Measurements from ENCODE around the gene MORN4.
"Not testable (repeated sequence)": the region's sequence is repeated elsewhere in the genome, so short reads cannot be mapped to it uniquely, and the experiment has no call there.

Gene MORN4

DNA sequence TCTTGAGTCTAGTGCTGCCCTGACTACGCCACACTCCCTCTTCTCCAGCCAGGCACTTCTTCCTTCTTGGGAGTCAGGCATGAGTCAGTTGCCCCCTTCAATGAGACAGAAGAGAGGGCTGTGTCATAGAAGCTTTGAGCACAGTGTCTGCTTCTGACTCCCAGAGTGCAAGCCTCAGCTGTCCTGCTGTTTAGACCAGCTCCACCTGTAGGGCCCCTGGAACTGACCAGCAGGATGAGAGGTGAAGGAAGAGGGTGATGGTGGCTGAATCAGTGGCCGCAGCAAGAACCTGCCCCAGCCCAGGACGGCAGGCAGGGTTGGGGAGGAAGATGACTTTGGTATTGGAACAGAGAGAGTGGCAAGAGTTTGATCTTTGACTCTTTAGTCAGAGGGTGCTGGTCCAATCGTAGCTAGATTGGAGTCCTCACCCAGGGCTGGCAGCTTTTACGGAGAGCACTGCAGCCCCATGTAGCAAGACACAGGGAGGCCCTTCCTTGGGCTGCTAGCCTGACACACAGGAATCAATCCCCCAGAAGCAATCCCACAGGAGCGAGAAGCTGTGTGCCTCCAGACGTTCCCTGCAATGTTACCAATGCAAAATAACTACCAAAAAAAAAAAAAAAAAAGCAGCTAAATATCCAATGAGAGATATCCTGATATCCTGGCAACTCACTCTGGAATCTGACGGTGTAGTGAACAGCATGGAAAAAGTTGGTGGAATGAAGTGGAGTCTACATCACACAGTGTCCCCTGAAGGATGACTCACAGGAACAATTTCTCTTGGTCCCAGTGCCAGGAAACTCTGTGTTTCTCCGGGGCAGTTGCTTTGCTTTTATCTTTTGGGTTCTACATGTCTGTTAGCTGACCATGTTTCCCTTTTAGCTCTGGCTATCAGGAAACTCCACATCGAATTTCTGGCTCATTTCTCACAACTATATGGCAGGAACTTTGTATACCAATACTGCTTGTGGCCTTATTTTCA is 36.9 kb downstream of the MORN4 start:
- DNase-seq: no peak

DNA sequence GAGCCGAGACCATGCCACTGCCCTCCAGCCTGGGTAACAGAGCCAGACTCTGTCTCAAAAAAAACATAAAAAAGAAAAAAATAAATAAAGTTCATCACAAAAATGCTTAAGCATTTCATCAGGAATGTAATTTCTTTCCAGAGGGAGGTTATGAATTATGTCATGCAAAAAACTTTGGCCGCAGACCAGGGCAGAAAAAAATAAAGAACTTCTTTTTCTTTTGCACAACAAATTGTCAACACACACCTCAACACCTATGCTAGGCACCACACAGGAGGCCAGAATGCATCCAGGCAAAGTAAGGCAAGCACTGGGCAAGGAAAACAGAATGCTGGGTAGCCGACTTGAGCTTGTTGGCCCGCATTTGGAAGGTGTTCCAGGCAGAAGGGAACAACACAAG is 39.9 kb downstream of the MORN4 start:
- DNase-seq: no peak

DNA sequence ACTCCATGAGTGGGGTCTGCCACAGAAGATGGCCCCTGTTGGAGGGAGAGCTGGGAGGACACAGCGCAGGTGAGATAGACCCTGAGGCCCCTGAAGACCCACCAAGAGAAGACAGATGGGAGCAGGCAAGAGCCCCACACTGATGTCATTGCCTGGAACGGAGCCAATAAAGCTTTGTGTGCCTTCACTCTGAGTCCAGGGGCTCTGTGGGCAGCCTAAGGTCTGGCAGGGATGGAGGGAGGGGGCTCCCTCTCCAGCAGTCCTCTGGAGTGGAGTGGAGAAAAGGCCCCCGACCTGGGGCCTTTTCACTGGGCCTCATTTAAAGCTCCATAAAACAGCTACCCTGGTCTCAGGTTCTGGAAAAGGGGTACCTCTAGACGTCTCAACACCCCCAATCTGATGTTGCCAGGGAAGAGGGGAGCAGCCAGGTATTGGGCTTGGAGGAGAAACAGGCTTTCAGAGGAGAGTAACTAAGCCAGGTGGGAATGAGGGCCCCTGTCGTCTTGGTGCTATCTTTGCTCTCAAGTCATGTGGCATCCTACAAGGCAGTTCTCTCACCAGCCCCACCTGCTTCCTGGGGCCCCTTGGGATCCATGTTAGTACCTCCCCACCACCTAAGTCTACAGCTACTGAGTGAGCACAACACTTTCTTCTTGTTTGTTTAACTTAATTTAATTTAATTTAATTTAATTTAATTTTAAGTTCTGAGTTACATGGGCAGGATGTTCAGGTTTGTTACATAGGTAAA is 42.4 kb downstream of the MORN4 start:
- DNase-seq: no peak

DNA sequence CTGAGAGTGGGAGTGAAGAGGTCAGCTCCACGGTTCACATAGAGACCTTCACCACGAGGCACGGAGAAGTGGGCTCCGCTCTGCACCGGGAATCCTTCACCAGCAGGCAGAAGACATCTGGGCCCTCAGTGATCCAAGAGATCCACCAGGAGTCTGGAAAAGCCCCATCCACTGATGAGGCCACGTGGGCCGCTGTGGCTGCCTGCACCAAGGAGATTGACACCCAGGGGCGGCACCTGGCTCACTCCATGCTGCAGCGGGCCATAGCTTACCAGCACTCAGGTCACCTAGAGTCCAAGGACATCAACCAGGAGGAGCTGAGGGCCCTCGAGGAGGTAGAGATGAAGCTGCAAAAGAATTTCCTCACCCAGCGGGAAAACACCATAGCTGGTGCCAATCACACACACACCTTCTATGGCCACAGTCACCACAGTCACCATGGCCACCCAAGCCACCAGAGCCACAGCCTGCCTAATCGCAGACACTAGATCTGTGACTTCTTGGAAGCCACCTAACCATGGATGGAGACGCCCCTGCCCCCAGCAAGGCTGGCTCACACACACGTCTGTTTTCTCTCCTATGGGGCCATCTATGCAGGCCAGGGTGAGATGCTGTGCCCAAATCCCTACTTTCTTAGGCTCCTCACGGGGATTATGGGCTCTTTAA is 43.1 kb downstream of the MORN4 start:
- no peak for DNase-seq

DNA sequence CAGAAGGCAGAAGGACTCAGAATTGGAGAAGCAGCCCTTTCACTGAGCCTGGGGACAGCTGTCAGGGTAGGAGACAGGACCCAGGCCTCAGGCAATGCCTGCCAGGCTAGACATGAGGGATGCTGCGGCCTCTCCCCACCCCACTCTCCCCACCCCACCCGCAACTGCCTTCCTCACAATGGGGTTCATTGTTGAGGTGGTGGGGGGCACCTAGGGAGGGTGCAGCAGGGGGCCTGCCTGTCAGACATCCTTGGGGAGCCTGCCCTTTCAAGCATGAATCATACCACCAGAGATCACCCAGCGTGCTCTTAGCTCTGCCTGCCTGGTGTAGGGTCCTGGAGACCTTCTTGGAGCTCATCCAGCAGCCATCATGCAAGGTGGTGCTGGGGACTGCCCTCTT is 43.8 kb downstream of the MORN4 start, which contains the start of gene C10orf62:
C10orf62 (plus strand) TSS at position 243 of the 400 bp plus-strand sequence. CDS start 177 bp downstream, outside the sequence.
- DNase-seq: no peak

DNA sequence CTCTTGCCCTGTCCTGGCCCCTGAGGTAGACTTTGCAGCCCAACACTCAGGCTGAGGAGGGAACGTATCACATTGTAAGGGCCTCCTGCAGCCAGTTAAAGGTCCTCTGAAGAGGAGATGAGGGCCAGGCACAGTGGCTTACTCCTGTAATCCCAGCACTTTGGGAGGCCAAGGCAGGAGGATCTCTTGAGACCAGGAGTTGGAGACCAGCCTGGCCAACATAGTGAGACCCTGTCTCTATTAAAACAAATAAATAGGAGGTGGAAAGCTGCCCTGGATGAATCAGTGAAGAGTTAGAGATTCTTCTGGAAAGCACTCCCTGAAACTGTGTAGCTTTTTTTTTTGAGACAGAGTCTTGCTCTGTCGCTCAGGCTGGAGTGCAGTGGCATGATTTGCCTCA is 46.1 kb downstream of the MORN4 start:
- no peak for DNase-seq

DNA sequence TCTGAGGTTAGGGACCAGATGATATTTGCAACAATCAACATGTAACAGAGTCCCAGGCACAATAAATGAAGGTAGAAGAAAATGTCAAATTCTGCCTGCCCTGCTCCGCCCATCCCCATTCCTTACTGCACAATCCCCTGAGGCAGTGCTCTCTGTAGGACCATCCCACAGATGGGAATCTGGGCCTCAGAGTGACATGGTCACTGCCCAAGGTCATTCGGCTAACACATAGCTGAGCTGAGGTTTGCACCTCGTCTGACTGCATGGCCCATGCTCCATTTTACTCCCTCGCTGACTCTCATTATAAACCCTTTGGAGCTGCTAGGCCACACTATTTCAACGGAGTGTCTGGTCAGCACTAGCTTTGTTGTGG is 47.9 kb downstream of the MORN4 start:
- DNase-seq: no peak

DNA sequence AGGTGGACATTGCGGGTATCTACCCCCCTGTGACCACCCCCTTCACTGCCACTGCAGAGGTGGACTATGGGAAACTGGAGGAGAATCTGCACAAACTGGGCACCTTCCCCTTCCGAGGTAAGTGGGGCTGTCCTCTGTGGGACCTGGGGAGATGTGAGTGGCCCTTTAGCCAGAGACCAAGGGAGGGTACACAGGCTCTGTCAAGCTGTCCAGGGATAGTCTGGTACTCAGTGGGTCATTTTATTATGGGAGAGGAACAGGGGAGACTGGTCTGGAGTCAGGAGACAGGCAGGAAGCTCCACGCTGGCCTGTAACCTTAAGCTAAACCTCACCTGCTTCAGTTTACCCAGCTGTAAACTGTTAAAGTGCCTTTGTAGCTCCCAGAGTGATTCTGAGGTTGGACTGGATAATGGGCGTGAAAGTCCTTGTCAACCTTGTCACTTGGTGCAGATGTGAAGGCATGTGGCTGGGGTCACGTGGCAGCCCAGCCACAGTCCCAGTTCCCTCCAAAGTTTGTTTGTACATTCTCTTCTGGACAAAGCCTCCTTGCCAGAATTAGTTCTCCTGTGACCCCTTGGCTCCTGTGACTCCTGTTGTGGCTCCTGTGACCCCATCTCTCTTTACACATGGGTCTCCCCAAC is 48.4 kb downstream of the MORN4 start:
- DNase-seq: no peak

DNA sequence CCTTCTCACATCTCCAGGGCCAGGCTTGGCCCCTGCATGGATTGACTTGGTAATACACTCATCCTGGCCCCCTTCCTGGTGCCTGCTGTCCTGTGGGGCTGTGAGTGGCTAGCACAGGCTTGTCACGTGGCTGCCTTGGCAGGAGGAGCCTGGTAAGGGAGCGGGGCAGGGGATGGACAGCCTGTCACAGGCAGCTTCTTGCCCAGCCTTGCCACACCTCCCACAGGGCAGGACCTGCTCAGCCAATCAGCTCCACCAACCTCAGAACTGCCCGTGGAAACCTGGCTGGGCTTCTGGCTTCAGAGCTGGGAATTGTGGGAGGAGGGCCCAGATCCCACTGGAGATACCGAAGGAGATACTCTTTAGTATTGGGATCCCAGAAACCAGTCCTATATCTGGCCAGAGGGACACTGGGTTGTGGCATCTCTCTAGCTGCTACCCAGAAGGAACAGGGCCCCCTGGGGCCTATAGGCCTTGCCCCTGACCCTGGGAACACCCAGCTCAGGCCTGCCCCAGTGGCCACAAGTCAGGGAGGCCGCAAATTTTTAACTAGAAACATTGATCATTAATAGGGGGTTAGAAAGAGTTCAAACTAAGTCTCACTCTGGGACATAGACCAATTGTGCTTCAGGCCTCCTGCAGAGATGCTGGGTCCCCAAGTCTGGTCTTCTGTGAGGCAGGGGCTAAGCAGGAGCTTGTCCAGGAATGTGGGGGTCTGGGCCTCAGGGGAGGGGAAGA is 49.1 kb downstream of the MORN4 start, which contains the start of gene HOGA1:
HOGA1 (plus strand) TSS at position 330 of the 738 bp plus-strand sequence; CDS start at position 645, 315 bp downstream.
- no peak for DNase-seq

DNA sequence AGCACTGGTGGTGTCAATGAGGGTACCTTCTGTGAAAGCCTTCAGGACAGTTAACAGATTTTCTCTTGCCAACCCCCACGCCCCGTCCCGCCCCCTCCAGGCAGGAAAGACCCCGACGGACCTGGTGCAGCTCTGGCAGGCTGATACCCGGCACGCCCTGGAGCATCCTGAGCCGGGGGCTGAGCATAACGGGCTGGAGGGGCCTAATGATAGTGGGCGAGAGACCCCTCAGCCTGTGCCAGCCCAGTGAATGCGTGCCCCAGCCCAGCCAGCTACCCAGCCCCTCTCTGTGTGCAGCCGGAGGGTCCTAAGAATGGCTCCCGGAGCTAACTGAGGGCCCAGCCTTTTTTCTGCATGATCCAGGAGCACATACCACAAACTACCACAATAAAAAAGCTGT is 49.8 kb downstream of the MORN4 start:
- DNase-seq: no peak

DNA sequence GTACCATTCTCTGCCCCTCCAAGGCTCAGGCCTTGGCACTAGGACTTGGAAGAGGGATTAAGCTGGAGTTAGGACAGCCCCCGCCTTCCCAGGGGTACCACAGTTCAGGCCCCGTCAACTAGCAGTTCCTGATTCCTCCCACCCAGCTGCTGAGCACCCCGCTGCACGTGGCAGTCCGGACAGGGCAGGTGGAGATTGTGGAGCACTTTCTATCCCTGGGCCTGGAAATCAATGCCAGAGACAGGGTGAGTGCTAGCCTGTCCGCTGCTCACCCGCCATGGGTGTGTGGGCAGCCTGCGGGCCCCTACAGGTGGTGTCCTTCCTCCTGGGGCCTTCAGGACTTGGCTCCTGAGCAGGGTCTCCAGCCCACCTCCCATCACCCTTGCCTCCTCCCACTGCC is 51.1 kb downstream of the MORN4 start:
- no peak for DNase-seq

DNA sequence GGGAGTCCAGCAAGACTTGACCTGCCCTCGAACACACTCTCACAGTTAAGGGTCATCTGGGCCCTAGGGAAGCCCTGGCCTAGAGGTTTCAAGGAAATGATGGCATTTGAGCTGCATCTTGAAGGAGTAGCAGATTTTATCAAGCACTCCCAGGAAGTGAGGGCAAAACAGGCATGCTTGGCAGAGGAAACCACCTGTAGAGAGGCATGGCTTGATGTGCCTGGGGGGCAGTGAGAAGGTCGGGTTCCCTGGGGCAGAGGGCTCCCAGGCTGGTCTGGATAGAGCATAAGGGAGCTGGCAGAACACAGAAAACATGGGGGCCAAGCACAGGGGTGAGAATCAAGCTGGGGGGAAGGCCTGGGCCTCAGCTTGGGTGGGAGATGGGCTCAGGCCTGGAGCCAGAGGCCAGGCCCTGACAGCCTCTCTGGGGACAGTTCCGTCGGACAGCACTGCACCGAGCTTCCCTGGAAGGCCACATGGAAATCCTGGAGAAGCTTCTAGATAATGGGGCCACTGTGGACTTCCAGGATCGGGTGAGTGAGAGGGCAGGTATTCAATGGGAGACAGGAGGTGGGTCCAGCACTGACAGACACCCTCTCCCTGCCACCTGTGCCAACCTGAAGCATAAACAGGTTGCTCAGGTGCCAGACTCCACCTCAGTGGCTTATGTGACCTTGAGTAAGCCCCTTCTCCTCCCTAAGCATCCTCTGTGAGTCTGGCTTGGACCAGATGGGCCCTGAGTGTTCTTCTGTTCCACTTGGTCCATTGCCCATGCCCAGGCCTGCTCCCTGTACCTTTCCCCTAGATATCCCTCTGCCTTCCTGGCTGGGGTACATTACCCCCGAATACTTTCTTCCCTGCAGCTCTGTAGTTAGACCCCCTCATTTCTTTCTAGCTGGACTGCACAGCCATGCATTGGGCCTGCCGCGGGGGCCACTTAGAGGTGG is 52.6 kb downstream of the MORN4 start:
- DNase-seq: no peak

DNA sequence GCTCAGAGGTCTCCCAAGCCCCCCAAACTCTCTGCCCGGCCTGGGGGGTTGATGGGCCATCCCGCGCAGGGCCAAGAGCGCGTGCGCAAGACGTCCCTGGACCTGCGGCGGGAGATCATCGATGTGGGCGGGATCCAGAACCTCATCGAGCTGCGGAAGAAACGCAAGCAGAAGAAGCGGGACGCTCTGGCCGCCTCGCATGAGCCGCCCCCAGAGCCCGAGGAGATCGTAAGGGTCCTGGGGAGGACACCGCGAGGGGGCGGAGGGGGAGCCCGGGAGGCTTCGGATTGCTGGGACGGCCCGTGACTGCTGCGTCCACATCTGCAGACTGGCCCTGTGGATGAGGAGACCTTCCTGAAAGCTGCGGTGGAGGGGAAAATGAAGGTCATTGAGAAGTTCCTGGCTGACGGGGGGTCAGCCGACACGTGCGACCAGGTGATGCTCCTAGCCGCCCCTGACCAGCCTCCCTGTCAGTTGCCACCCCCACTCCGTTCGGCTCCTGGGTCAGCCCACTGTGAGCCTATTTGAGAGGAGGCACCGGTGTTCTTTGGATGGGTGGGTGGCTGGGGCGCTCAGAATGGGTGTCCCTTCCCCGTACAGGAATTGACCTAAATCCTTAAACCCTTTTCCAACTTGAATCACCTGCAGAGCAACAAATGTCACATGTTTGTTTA is 55.0 kb downstream of the MORN4 start:
- DNase-seq: no peak

DNA sequence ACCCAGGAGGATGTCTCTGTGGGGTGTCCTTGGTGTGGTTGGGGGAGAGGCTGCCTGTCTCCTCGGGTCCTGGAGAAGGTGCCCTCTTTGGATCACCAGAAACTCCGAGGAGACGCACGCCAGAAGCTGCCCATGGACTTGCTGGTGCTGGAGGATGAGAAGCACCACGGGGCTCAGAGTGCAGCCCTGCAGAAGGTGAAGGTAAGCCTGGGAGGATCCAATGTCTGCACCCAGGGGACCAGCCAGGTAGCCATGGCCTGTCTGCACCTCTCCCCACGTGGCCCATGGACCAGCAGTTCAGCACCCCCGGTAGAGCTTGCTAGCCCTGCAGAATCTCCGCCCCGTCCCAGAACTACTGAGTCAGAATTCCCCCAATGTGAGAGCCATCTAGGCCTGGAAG is 55.6 kb downstream of the MORN4 start:
- no peak for DNase-seq

DNA sequence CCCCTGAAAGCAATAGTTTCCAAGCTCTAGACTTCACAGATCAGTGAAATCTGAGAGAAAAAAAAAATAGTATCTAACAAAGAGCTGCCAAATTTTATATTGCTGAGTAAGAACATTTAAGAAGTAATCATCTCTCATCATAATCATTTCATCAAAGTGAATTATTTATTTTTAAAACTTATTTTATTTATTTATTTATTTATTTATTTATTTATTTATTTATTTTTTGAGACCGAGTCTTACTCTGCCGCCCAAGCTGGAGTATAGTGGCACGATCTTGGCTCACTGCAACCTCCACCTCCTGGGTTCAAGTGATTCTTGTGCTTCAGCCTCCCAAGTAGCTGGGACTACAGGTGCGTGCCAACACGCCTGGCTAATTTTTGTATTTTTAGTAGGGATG is 56.8 kb downstream of the MORN4 start:
- DNase-seq: not testable (repeated sequence)

DNA sequence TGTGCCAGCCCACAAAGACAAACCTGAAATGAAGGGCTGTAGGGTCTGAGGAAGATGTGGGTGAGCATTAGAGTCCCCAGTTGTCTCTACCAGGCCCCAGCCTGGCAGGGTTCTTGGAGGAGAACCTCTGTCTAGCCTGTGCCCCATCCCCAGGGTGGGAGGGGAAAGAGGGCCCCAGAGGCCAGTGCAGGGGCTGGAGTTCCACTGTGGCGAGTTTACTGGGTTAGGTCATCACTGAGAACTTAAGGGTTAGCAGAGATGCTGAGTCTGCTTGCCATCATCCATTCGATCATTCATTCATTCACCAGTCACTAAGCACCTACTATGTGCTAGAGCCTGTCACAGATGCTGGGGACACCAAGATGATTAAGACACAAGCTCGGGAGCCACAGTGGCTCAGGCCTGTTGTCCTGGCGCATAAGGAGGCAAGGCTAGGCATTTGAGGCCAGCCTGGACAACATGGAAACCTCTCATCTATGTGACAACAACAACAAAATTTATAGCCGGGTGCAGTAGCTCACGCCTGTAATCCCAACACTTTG is 58.1 kb downstream of the MORN4 start:
- DNase-seq: no peak

DNA sequence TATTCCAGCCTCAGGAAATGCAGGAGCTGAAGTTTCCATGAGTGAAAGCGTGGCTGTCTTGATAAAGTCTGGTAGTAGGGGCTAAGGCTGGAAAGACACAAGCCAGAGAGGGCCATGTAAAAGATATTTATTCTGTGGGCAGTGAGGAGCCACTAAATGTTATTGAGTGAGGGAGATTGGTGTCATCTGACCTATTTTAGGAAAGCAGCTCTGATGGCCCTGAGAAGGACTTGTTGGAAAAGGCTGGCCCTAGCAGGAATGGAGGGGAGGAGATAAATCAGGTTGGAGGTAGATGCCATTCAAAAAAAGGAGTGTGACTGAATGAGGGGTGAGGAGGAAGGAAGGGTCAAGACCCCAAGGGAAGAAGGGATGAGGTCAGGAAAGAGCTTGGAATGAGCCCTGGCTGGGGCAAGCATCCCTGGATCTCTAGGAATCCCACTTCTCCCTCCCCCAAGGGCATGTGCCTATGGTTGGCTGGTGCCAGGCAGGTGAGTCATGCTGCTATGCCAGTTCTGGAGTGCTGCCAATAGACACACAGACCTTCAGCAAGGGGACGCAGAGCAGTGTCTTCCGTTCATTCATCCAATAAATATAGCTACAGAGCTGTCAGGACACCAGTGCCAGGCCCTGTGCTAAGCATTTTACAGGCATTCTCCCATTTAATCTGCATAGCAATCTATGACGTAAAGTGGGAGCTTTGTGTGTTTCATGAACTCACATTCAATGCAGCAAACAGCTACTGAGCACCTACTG is 58.8 kb downstream of the MORN4 start:
- no peak for DNase-seq

DNA sequence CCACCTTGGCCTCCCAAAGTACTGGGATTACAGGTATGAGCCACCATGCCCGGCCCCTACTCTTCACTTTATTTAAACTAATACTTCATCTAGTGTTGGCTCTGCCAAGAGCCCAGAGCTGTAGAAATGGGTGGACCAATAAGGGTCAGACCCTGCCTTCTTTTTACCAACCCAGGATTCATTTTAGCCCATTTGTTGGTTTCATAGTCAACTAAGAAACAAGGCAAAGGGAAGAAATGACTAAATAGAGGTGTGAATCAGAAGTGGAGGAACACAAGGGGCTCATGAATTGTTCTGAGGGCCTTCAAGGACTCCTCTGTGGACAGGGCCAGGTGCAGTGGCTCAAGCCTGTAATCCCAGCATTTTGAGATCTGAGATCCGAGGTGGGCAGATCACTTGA is 59.6 kb downstream of the MORN4 start:
- no peak for DNase-seq

DNA sequence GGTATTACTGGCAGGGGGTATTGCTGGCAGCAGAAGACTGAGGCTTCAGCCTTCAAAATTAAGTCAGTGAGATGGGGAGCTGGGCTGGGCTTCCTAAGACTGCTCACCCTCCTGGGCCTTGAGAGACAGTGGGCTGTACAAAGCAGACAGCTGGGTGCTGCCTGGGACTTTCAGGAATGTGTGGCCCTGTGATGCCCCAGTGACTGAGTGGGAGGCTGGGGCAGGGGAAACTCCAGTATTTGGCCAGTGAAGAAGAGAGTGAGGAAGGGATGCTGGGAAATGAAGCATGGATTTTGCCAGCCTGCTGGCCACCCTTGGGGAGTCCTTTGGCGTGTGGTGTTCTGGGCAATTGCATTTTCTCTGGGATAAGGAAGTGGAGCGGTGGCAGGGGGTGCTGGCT is 60.3 kb downstream of the MORN4 start:
- no peak for DNase-seq
